IPS-18c (cell line): Measurements from ENCODE around the gene JADE2.
"Not testable (repeated sequence)": the region's sequence is repeated elsewhere in the genome, so short reads cannot be mapped to it uniquely, and the experiment has no call there.

ENCODE experiments used
- H3K4me3 ChIP-seq: 2 replicates; pipeline ENCODE4 v1.7.0; 2013; ENCODE audit warnings: low read depth, mild to moderate bottlenecking, low read length, moderate library complexity; ENCODE audit not compliant: insufficient read depth
- H3K9me3 ChIP-seq: one replicate; pipeline ENCODE4 v1.6.1; 2013; ENCODE audit warnings: mild to moderate bottlenecking, low read length, moderate library complexity; ENCODE audit not compliant: control insufficient read depth, insufficient read depth

The JADE2 gene

DNA sequence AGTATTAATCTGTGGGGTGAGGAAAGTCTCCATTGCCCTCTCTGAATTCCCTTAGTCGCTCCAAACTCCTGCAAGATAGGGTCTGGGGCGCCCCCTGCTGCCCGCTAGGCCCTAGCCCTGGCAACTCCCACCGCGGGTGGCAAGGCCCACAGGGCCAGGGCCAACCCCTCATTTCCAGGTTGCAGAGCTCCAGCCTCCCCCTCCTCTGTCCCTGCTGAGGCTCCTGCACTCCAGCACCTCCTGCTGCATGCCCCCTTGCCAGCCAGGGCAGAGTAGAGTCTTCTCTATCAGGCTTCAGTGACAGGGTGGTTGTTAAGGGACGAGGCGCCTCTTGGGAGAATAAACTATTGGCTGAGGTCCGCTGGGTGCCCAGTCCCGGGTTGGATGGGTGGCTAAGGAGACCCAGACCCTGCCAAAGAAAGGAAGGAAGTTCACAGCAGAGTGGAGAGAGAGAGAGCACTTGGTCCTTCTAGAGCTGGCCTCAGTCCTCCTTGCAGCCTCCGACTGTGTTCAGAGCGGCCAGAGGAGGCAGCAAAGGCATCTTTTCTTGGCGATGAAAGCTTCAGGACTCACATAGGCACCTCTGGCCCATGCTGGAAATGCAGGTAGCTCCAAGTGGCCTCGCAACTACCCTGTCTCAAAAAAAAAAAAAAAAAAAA, 61.5 kb downstream of the JADE2 start:
- no peak overlapping the region for H3K4me3 ChIP-seq
- no peaks in the 10 kb centered on the region for H3K9me3 ChIP-seq

DNA sequence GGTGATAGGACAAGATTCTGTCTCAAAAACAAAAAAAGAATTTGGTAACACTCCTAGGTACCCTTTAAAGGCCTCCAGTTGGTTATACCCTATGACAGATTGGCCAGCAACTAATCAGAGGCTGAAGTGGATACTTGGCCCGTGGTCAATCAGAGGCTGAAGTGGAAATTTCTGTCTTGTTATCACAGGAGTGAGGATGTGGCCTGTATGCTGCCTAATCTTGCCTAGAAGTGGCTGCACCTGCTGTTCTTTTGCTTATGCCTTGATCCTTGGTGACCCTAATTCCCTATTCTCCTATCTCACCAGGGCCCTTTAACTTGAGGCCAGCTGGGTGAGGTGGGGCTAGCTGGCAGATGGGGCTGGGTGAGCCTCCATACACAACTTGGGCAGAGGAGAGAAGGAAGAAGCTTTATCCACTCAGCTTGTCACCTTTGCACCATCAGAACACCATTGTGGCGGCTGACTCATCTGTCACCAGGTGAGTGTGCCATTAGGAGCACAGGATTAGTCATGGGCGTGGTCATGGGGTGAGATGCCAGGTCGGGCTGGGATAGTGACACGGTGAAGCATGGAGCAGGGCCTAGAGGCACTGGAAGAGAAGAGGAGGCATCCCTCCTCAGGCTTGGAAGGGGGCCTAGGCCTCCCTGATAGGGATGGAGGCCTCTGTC, 65.7 kb downstream of the JADE2 start:
- no peaks in the 10 kb centered on the region for H3K9me3 ChIP-seq
- H3K4me3 ChIP-seq = no peak overlapping the region

DNA sequence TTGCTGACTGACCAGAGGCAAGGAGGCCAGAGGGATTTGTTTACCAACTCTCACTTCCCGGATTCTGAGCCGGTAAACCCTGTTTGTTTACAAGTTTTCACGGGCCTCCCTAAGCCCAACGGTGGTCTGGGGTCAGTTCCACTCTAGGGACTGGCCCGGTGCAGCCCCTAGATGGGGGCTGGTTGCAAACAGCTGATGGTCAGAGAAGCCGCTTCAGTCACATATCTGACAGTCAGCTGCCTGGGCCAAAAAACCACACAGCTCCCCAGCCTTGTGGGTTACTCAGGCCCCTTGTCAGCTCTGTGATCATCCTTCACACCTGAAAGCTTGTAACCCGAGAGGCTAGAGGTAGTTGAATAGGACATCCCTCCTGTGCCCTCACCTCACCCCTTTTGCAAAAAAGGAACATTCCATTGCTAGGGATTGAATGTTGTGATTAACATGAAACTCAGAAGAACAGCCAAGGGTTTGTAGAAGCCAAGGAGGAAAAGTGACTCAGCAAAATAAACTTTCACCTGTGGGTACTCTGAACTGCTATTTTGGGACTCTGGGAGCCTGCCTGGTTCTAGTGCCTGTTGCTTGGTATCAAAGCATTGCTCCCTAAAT, 66.8 kb downstream of the JADE2 start:
- H3K4me3 ChIP-seq = no peak overlapping the region
- H3K9me3 ChIP-seq = no peaks in the 10 kb centered on the region

DNA sequence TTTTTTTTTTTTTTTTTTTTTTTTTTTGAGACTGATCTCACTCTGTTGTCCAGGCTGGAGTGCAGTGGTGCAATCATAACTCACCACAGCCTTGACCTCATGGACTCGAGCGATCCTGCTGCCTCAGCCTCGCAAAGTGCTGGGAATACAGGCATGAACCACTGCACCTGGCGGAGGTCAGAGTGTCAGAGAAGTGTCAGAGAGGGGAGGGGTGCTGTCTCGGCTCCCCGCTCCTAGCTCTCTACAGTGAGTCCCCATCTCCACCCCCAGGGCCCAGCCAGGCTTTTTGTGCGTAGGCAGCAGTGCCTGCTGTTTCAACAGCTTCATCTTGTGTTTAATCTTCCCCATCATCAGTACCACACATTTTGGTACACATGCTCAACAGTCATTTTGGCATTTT, 68.9 kb downstream of the JADE2 start:
- Histone ChIP-seq H3K4me3 (no peak overlapping the region), H3K9me3 (no peaks in the 10 kb centered on the region)

DNA sequence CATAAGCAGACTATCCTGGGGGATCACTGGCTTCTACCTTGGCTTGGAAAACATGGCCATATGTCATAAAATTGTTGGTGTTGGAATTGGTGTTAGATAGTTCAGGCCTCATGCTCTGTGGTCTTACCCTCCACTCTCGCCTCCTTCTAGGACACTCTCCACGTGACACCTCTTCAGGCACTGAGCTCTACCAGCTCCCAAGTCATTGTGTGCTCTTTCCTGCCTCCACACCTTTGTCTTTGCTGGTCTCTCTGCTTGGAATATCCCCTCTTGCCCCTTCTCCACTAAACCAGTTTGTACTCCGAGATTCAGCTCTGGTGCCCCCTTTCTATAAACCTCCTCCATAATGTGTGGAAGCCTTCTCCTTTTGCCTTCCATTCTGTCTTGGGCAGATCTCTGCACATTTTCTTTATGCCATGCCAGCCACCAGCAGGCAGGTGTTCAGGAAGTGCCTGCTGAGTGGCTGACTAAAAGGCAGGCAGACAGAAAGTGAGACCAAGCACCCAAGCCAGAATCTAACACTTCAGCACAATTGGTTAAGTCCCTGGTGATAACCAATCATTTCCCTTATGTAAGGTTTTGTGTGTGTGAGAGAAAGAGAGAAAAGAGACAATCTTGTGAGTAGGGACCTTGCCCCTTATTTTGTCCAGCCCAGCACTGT, 69.5 kb downstream of the JADE2 start:
- H3K9me3 ChIP-seq = no peaks in the 10 kb centered on the region
- no peak overlapping the region for H3K4me3 ChIP-seq

DNA sequence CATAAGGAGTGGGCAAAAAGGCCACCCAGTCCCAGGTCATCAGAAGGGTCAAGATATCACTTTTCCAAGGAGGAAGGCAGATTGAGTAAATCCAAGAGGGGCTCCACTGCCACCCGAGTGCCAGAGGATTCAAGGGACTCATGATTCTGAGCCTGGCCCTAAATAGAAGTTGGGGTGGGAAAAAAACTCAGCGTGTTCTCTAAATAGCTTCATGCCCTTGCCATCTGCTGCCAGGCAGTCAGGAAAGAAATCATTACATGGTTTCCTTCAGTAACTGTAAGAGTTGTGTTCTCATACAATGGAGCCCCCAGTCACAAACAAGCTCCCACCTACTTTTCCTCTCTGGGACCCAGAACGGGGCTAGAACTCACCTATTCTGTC, 70.0 kb downstream of the JADE2 start:
- Histone ChIP-seq H3K4me3 (no peak overlapping the region), H3K9me3 (no peaks in the 10 kb centered on the region)

DNA sequence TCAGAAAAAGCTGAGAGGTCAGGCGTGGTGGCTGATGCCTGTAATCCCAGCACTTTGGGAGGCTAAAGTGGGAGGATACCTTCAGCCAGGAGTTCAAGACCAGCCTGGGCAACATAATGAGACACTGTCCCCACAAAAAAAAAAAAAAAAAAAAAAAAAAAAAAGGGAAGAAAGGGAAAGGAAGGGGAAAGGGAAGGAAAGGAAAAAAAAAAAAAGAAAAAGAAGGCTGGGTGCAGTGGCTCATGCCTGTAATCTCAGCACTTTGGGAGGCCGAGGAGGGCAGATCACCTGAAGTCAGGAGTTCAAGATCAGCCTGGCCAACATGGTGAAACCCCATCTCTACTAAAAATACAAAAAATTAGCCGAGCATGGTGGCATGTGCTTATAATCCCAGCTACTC, 74.3 kb downstream of the JADE2 start:
- H3K4me3 ChIP-seq, H3K9me3 ChIP-seq: not testable (repeated sequence)

DNA sequence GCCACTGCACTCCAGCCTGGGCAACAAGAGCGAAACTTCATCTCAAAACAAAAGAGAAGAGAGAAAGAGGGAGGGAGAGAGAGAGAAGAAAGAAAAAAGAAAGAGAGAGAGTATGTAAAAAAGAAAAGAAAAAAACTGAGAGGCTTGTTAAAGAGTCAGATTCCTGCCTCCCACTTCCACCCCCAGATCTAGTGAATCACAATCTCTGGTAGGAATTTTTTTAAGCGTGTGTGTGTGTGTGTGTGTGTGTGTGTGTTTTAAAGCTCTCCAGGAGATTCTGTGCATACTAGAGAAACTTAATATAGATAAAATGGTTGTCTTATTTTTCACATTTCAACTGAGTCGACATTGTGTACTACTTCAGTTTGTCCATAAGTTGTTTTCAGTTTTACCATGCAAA, 75.1 kb downstream of the JADE2 start:
- H3K4me3 ChIP-seq = no peak overlapping the region
- no peaks in the 10 kb centered on the region for H3K9me3 ChIP-seq

DNA sequence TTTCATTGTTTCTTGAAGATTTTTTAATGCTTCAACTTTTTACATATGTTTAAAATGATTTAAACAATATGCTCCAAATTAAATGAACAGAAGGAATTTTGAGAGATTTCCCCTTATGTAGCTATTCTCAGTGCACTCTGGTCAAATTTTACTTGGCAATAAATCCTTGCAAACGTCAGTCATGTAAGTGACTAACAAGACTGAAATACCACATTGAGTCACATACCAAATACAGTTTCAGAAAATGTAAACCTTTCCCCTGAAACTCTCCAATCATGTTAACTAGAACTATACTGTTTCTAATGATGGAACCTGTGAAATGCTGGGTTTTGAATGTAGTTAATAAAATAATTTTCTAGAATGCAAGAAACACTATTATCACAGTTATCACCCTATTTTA, 77.6 kb downstream of the JADE2 start:
- H3K9me3 ChIP-seq = no peaks in the 10 kb centered on the region
- H3K4me3 ChIP-seq = no peak overlapping the region

DNA sequence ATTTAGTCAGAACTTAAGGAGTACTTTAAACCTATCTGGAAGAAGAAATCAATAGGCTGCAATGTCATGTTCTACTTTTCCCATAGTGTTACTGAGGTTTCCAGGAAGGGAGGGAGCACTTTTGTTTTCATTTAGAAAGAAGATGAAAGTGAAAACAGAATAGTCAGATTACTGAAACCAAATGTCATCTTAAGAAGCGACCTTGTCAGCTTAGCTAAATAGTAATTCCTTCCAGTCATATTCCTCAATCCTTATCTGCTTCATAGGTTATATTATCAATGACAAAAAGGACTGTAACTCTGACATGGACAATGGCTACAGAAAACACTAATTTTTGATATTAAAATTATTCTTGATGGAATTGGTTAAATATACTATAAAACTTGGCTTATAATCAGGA, 79.4 kb downstream of the JADE2 start:
- H3K4me3 ChIP-seq = no peak overlapping the region
- no peaks in the 10 kb centered on the region for H3K9me3 ChIP-seq

DNA sequence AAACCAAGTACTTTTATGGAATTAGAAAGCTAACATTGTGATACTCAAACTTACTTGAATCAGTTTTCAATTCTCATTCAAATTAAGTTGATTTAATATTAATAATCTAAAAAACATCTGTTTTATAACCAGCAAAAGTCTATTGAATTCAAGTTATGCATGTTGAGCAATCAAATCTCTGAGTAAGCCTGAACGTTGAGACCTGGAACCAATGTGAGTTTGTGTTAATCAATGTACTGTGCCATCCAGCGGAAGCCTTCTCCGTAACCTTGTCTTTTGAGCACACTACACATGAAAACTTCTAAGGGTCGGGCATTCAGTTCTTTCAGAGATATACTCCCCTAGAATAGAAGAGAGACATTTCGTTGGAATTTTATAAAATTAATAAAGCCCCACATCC, 81.3 kb downstream of the JADE2 start:
- Histone ChIP-seq H3K4me3 (no peak overlapping the region), H3K9me3 (no peaks in the 10 kb centered on the region)

DNA sequence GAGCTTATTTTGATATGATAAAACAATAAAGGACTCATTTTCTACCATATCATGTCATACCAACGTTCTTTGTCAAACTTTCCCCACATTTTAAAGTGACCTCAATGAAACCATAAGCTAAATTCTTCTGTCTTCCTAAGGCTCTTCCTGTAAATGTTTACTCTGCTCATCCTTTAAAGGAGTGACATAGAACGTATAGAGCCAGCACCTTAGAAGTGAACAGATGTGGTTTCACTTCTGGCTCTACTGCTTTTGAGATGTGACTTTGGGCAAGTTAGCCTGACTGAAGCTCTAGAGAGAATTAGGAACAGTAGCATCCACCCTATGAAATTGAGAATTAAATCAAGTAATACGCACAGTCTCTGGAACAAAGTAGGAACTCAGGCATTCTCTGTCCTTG, 83.1 kb downstream of the JADE2 start:
- H3K4me3 ChIP-seq = no peak overlapping the region
- H3K9me3 ChIP-seq = no peaks in the 10 kb centered on the region

DNA sequence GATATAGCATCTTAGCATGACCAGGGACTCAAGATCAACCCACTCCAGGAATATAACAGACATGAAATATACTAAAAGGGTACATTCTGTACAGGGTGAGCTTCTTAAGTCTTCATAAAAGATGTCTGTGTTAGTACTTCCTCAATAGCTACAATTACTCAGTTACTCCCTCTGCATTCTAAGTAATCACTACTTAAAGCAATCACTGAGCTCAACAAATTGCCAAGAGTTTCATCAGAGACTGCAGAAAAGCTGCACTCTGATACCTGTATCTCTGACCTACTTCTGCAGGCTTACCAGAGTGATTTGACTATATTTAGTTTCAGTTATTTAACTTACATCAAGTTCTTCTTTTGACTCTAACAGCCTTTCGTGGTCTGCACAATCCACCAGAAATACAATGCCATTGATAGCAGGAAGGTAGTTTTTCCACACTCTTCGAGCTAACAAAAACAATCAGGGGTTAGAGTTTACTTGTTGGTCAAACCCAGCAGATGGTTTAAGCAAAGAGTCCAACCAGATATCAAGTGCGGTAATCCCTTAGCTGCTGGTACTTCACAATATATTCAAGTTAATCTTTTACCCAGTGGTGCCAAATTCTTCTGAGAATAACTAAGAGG, 83.9 kb downstream of the JADE2 start:
- Histone ChIP-seq H3K4me3 (no peak overlapping the region), H3K9me3 (no peaks in the 10 kb centered on the region)

DNA sequence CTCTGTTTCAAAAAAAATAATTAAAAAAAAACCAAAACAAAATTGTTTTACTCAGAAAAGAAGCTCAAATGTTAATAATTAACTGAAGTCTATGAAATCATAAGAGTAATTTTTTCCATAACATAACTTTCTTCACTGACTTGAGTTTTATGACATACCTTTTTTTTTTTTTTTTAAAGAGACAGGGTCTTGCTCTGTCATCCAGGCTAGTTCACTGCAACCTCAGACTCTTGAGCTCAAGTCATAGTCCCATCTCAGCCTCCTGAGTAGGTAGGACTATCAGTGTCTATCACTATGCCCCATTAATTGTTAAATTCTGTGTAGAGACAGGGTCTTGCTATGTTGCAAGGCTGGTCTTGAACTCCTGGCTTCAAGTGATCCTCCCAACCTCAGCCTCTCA, 85.3 kb downstream of the JADE2 start:
- H3K4me3 ChIP-seq = no peak overlapping the region

DNA sequence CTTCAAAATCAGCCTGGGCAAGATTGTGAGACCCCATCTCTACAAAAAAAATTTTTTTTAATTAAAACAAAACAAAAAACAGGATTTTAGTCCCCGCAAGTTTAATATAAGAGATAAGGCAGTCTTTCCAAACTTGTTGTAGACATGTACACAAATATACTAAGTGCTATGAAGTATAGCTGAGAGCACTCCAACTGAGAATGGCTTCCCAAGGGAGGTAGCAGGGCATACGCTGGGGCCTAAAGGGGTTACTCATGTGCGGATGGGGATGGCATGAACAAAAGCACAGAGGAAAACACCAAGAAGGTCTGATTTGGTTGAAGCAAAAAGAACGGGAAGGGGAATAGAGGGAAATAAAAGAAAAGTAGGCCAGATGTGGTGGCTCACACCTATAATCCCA, 86.0 kb downstream of the JADE2 start:
- Histone ChIP-seq H3K9me3 (no peaks in the 10 kb centered on the region), H3K4me3 (no peak overlapping the region)

More for the DNA sequence above, 85.3 kb downstream of the JADE2 start:
- H3K9me3 ChIP-seq = no peaks in the 10 kb centered on the region

DNA sequence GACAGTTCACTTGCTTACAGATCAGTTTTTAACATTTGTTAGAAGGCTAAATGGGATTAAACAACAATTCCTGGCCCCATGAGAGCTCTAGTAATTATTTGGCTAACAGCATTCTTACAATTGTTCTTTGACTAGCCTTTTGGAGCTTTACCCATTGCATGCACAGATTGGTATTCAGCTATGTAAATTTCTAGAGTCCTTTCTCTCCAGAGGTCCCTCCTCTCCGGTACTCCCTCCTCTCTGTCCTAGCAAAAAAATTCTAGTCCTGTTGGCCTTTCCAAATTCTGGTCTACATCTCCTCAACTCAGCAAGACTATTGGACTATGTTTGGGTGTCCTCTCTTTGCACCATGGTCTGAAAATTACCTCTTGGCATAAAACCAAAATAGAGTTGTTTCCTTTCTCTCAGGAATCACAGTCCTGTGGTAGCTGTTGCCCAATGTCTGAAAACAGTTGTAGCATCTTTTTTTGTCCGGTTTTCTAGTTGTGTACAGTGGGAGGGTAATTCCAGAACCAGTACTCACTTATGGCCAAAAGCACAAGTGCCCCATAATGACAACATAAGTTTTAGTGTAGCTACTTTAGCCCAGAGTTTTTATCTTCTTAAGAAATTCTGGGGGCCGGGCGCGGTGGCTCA, 89.1 kb downstream of the JADE2 start:
- no peaks in the 10 kb centered on the region for H3K9me3 ChIP-seq
- H3K4me3 ChIP-seq = no peak overlapping the region

DNA sequence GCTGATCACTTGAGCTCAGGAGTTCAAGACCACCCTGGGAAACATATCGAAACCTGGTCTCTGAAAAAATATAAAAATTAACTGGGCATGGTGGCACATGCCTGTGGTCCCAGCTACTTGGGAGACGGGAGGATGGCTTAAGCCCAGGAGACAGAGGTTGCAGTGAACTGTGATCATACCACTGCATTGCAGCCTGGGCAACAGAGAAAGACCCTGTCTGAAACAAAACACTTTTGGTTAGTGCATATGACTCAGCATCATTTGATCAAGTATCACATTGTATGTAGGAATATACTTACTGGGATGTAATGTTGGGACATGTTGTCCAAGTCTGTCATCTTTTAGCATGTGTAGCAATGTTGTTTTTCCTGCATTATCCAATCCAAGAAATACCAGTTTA, 95.2 kb downstream of the JADE2 start:
- H3K4me3 ChIP-seq = no peak overlapping the region
- H3K9me3 ChIP-seq = no peaks in the 10 kb centered on the region
